Fibroblast of lung (primary cell): ENCODE data around the gene IL15RA. TPM values are rescaled to one million over a fixed set of nuclear protein-coding genes. Genes with fewer than 3 reads are reported as not detected.

ENCODE experiments used
- DNase-seq, 2 donors: peaks; one replicate each; pipeline versions ENCODE4 v3.0.0 to v3.0.0-alpha.2; 2010; ENCODE audit warnings: low read depth in 2 of 2
- H2AFZ ChIP-seq: 2 replicates; pipeline ENCODE4 v1.5.1; 2012; ENCODE audit warnings: low read length, control low read depth, inconsistent platforms
- H3K27ac ChIP-seq: 2 replicates; pipeline ENCODE4 v1.5.1; 2011; ENCODE audit warnings: low read length, control low read depth; ENCODE audit not compliant: insufficient read depth
- H3K27me3 ChIP-seq: 2 replicates; pipeline ENCODE4 v1.5.1; 2011; ENCODE audit warnings: mild to moderate bottlenecking, low read length; ENCODE audit not compliant: control insufficient read depth, insufficient read depth
- H3K36me3 ChIP-seq: 2 replicates; pipeline ENCODE4 v1.5.1; 2011; ENCODE audit warnings: low read length; ENCODE audit not compliant: control insufficient read depth, insufficient read depth
- H3K4me1 ChIP-seq: 2 replicates; pipeline ENCODE4 v1.5.1; 2011; ENCODE audit warnings: low read length; ENCODE audit not compliant: control insufficient read depth, insufficient read depth; ENCODE audit errors: extremely low read depth
- H3K4me2 ChIP-seq: 2 replicates; pipeline ENCODE4 v1.5.1; 2011; ENCODE audit warnings: low read length, control low read depth; ENCODE audit not compliant: insufficient read depth; ENCODE audit errors: extremely low read depth
- H3K4me3 ChIP-seq, 4 experiments: fragments of 200-600 bp in 1 of 4; sonication (generic) in 1 of 4; replicated peaks in 1 of 4; 2 replicates each; pipeline ENCODE4 v1.5.1; 2011 to 2016; ENCODE audit warnings: low read length in 4 of 4, low read depth in 3 of 4, mild to moderate bottlenecking in 3 of 4, control low read depth in 2 of 4, inconsistent platforms in 1 of 4, mixed read lengths in 1 of 4; ENCODE audit not compliant: insufficient read depth in 1 of 4; ENCODE audit errors: control extremely low read depth in 1 of 4
- H3K79me2 ChIP-seq: 2 replicates; pipeline ENCODE4 v1.5.1; 2012; ENCODE audit warnings: mild to moderate bottlenecking, low read length, inconsistent platforms; ENCODE audit not compliant: control insufficient read depth, insufficient read depth
- H3K9ac ChIP-seq: 2 replicates; pipeline ENCODE4 v1.5.1; 2011; ENCODE audit warnings: mild to moderate bottlenecking, low read length, control low read depth; ENCODE audit not compliant: insufficient read depth
- H3K9me3 ChIP-seq: 2 replicates; pipeline ENCODE4 v1.5.1; 2012; ENCODE audit warnings: low read depth, low read length; ENCODE audit not compliant: control insufficient read depth, insufficient read depth
- H4K20me1 ChIP-seq: 2 replicates; pipeline ENCODE4 v1.5.1; 2011; ENCODE audit warnings: low read length; ENCODE audit not compliant: control insufficient read depth, insufficient read depth; ENCODE audit errors: extremely low read depth
- EZH2 ChIP-seq: IDR thresholded peaks from 2 replicates; pipeline ENCODE4 v1.5.1; 2012; ENCODE audit warnings: low read length, control low read depth, mild to moderate bottlenecking; ENCODE audit errors: missing control alignments
- polyA plus RNA-seq, 2 donors: library from polyadenylated mRNA; depleted of rRNA in 1 of 2; stranded (reverse) in 1 of 2; unstranded in 1 of 2; fragments of >200 nt; gene quantifications; 2 replicates each; pipeline ENCODE4 v1.2.1, GENCODE V29; 2011 to 2012; ENCODE audit warnings: missing spikeins in 1 of 2
- total RNA-seq: library from RNA; depleted of rRNA; stranded (reverse); fragments of >200 nt; gene quantifications from 2 replicates; pipeline ENCODE4 v1.2.1, GENCODE V29; 2014
- TF ChIP-seq, protein P1 (sequence below), 2 donors: IDR thresholded peaks in 1 of 2; conservative IDR thresholded peaks in 1 of 2; 1 replicate in 1 of 2; 2 replicates in 1 of 2; pipeline ENCODE4 v1.5.1; 2011 to 2012; ENCODE audit warnings: low read length in 2 of 2, control low read depth in 1 of 2, inconsistent platforms in 1 of 2, low read depth in 1 of 2, mild to moderate bottlenecking in 1 of 2

The IL15RA gene
- total and polyA plus RNA-seq, 2 donors (not counting 1 experiment from before 2014, with no cell fraction given), result 5.9 to 13.7 TPM

DNA sequence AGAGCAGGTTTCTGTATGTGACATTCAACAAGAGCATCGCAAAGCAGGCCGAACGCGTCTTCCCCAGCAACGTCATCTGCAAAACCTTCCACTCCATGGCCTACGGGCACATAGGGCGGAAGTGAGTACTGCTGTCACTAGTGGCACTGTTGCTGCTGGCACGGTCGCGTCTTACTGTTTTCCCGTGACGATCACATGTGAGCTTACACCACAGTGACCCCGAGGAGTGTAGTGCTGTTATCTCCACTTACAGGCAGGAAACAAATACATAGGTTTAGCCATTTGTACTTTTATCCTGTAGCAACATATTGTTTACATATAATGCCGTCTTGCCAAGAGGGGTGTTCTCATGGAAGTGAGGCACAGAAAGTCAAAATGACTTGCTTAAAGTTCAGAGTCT, 61.9 kb downstream of the IL15RA start:
- no peaks in the 10 kb centered on the region for H3K4me1 ChIP-seq
- no peaks in the 10 kb centered on the region for H4K20me1 ChIP-seq
- DNase-seq, result no peak
- H3K36me3 ChIP-seq, result peaks cover 35% of the 10 kb centered on the region
- TF ChIP-seq, protein P1, sequence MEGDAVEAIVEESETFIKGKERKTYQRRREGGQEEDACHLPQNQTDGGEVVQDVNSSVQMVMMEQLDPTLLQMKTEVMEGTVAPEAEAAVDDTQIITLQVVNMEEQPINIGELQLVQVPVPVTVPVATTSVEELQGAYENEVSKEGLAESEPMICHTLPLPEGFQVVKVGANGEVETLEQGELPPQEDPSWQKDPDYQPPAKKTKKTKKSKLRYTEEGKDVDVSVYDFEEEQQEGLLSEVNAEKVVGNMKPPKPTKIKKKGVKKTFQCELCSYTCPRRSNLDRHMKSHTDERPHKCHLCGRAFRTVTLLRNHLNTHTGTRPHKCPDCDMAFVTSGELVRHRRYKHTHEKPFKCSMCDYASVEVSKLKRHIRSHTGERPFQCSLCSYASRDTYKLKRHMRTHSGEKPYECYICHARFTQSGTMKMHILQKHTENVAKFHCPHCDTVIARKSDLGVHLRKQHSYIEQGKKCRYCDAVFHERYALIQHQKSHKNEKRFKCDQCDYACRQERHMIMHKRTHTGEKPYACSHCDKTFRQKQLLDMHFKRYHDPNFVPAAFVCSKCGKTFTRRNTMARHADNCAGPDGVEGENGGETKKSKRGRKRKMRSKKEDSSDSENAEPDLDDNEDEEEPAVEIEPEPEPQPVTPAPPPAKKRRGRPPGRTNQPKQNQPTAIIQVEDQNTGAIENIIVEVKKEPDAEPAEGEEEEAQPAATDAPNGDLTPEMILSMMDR (conservative IDR thresholded peaks at IDR 0.05 in 1 of 2, IDR thresholded peaks at IDR 0.05 in 1 of 2; ENCODE audit: low read depth in 1 of 2, low read length in 2 of 2), result no peak
- no peak for TF ChIP-seq EZH2
- H3K27me3 ChIP-seq, result no peaks in the 10 kb centered on the region
- H3K4me3 ChIP-seq, result no peak overlapping the region
- no peak overlapping the region for H3K27ac ChIP-seq
- no peak overlapping the region for H3K4me2 ChIP-seq
- no peak overlapping the region for H2AFZ ChIP-seq
- H3K9me3 ChIP-seq, result no peaks in the 10 kb centered on the region
- no peak overlapping the region for H3K9ac ChIP-seq
- H3K79me2 ChIP-seq, result no peaks in the 10 kb centered on the region

DNA sequence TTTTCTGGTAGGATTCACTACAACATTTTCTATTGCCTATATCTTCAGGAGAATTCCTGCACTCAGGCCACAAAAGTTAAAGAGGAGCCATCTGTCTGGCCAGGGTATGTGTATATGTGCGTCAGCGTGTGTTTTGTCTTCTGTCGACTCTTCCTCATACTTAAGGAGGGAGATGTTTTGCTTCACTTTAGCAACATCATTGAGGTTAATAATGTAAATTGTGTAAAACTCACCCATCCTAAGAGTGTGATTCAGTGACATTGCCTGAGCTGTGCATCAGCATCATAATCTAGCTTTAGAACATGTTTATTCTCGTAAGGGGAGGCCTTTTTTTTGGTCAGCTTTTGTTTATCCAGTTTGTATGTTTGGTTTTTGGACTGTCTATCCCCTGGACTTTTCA, 63.6 kb downstream of the IL15RA start:
- no peak overlapping the region for H3K4me3 ChIP-seq
- H3K4me1 ChIP-seq, result no peaks in the 10 kb centered on the region
- no peaks in the 10 kb centered on the region for H3K79me2 ChIP-seq
- no peak overlapping the region for H3K27ac ChIP-seq
- H2AFZ ChIP-seq, result no peak overlapping the region
- H3K9me3 ChIP-seq, result no peaks in the 10 kb centered on the region
- H4K20me1 ChIP-seq, result no peaks in the 10 kb centered on the region
- no peak overlapping the region for H3K4me2 ChIP-seq
- peaks cover 35% of the 10 kb centered on the region for H3K36me3 ChIP-seq
- H3K27me3 ChIP-seq, result no peaks in the 10 kb centered on the region
- H3K9ac ChIP-seq, result no peak overlapping the region
- TF ChIP-seq, protein P1 (conservative IDR thresholded peaks at IDR 0.05 in 1 of 2, IDR thresholded peaks at IDR 0.05 in 1 of 2; ENCODE audit: low read depth in 1 of 2, low read length in 2 of 2), result no peak
- TF ChIP-seq EZH2, result no peak
- DNase-seq, result no peak

DNA sequence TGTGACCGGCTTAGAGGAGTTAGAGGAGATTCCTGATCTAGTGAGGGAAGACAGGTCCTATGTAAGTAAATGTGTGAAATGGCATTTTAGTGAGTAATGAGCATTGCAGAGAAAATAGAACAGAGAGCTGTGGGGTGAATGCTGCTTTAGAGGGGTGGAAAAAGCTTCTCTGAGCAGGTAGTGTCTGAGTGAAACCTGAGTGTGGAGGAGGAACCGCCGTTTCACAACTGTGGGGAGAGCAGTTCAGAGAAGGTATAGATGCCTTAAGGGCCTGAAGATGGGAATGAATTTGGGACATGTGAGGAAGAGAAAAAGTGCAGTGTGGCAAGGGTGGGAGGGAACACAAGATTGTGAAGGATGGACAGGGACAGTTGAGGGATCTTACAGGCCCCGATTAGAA, 65.7 kb downstream of the IL15RA start:
- Histone ChIP-seq H3K36me3 (peaks cover 30% of the 10 kb centered on the region), H2AFZ (no peak overlapping the region), H3K4me2 (no peak overlapping the region), H3K27ac (no peak overlapping the region), H3K9ac (no peak overlapping the region), H3K27me3 (no peaks in the 10 kb centered on the region), H3K9me3 (no peaks in the 10 kb centered on the region), H3K4me3 (no peak overlapping the region), H4K20me1 (no peaks in the 10 kb centered on the region), H3K4me1 (no peaks in the 10 kb centered on the region), H3K79me2 (no peaks in the 10 kb centered on the region)
- DNase-seq, result no peak
- TF ChIP-seq, protein P1 (conservative IDR thresholded peaks at IDR 0.05 in 1 of 2, IDR thresholded peaks at IDR 0.05 in 1 of 2; ENCODE audit: low read depth in 1 of 2, low read length in 2 of 2), result no peak
- TF ChIP-seq EZH2, result no peak
